Lung microvascular endothelial cell (primary cell): ENCODE measurements around the gene MANSC4. TPM values are rescaled to one million over a fixed set of nuclear protein-coding genes. Genes with fewer than 3 reads are reported as not detected.

ENCODE experiments used
- DNase-seq, 2 donors: peaks; one replicate each; pipeline versions ENCODE4 v3.0.0 to v3.0.0-alpha.2; 2010; ENCODE audit warnings: low read depth in 2 of 2
- total RNA-seq: library from RNA; depleted of rRNA; stranded (reverse); fragments of >200 nt; gene quantifications from 2 replicates; pipeline ENCODE4 v1.2.1, GENCODE V29; 2014

Gene MANSC4
- total RNA-seq: not detected in 2 replicates

GRCh38 chr12:27779920-27780611 is at the start of gene MANSC4, which contains the start of gene KLHL42:
MANSC4 (minus strand) TSS chr12:27780236; CDS start chr12:27771276, 8,960 bp downstream.
KLHL42 (plus strand) TSS chr12:27780233; CDS start chr12:27780331, 98 bp downstream.
- peak; percentile 72 to 81 for DNase-seq

- DNase-seq: peak in 1 of 2 donors; percentile 44
Observed at GRCh38 chr12:27828196-27828595, 48.2 kb upstream of the MANSC4 start.

- DNase-seq: peak in 1 of 2 donors; percentile 33
Observed at GRCh38 chr12:27826076-27826475, 46.0 kb upstream of the MANSC4 start.

GRCh38 chr12:27824126-27824842 is 44.2 kb upstream of the MANSC4 start:
- DNase-seq: peak; percentile 21 to 40

- no peak for DNase-seq
Observed at GRCh38 chr12:27823038-27823437, 43.0 kb upstream of the MANSC4 start.

- peak; percentile 60 to 100 for DNase-seq
Observed at GRCh38 chr12:27822076-27822712, 42.2 kb upstream of the MANSC4 start.

GRCh38 chr12:27821259-27821973 is 41.4 kb upstream of the MANSC4 start:
- peak; percentile 86 to 96 for DNase-seq

GRCh38 chr12:27820564-27820963 is 40.5 kb upstream of the MANSC4 start:
- peak in 1 of 2 donors; percentile 45 for DNase-seq

GRCh38 chr12:27818401-27818918 is 38.4 kb upstream of the MANSC4 start:
- DNase-seq: peak; percentile 51 to 59

- DNase-seq: no peak
Observed at GRCh38 chr12:27817766-27818165, 37.7 kb upstream of the MANSC4 start.

- DNase-seq: no peak
Observed at GRCh38 chr12:27814851-27815591, 35.0 kb upstream of the MANSC4 start.

- DNase-seq: peak in 1 of 2 donors; percentile 27
Observed at GRCh38 chr12:27814411-27814810, 34.4 kb upstream of the MANSC4 start.

- DNase-seq: no peak
Observed at GRCh38 chr12:27812502-27812901, 32.5 kb upstream of the MANSC4 start.

GRCh38 chr12:27810756-27811155 is 30.7 kb upstream of the MANSC4 start:
- no peak for DNase-seq

- no peak for DNase-seq
Observed at GRCh38 chr12:27808841-27809240, 28.8 kb upstream of the MANSC4 start.

GRCh38 chr12:27807063-27807703 is 27.1 kb upstream of the MANSC4 start:
- DNase-seq: no peak

- no peak for DNase-seq
Observed at GRCh38 chr12:27806259-27806658, 26.2 kb upstream of the MANSC4 start.

GRCh38 chr12:27805238-27805637 is 25.2 kb upstream of the MANSC4 start:
- DNase-seq: peak; percentile 15 to 19

- no peak for DNase-seq
Observed at GRCh38 chr12:27802936-27803335, 22.9 kb upstream of the MANSC4 start.

GRCh38 chr12:27802511-27802910 is 22.5 kb upstream of the MANSC4 start:
- no peak for DNase-seq
